Left lung (tissue), 10 donors: Measurements from ENCODE around the gene PGAP1. TPM values are rescaled to one million over a fixed set of nuclear protein-coding genes. Genes with fewer than 3 reads are reported as not detected.

ENCODE experiments used
- ATAC-seq: fragments of 200-7000 bp; cut with Tn5 transposase; one replicate; pipeline ENCODE4 v1.9.1; 2020; ENCODE audit warnings: moderate library complexity
- DNase-seq, 4 donors: peaks; one replicate each; pipeline ENCODE4 v3.0.0-alpha.2; 2013 to 2020
- H3K27ac ChIP-seq, 2 donors: fragments of 200-600 bp; sonication (generic) in 1 of 2; one replicate each; pipeline versions ENCODE4 v1.5.0 to v1.8.0; 2020 to 2021
- H3K27me3 ChIP-seq, 2 donors: fragments of 200-600 bp; sonication (generic) in 1 of 2; one replicate each; pipeline versions ENCODE4 v1.5.0 to v1.8.0; 2020 to 2021
- H3K36me3 ChIP-seq, 2 donors: fragments of 200-600 bp; sonication (generic) in 1 of 2; one replicate each; pipeline versions ENCODE4 v1.5.0 to v1.8.0; 2020 to 2021
- H3K4me1 ChIP-seq, 2 donors: fragments of 200-600 bp; one replicate each; pipeline ENCODE4 v1.8.0; 2021
- H3K4me3 ChIP-seq, 2 donors: fragments of 200-600 bp; sonication (generic) in 1 of 2; one replicate each; pipeline versions ENCODE4 v1.5.0 to v1.8.0; 2020 to 2021; ENCODE audit warnings: mild to moderate bottlenecking in 1 of 2
- H3K9me3 ChIP-seq, 2 donors: fragments of 200-600 bp; sonication (generic) in 1 of 2; one replicate each; pipeline versions ENCODE4 v1.5.0 to v1.8.0; 2020 to 2021
- CTCF ChIP-seq, 2 donors: fragments of 200-600 bp; sonication (generic) in 1 of 2; IDR thresholded peaks; one replicate each; pipeline versions ENCODE4 v1.5.0 to v1.8.0; 2021; ENCODE audit warnings: antibody characterized with exemption in 2 of 2
- intact Hi-C, 2 donors: fragments of 100-400 bp; cut with DNase I; formaldehyde crosslinking; loops; one replicate each; pipeline versions ENCODE4 v1.11.2 to v1.14.2; 2022
- polyA plus RNA-seq, 6 donors: library from polyadenylated mRNA; unstranded; fragments of 120-200 nt; gene quantifications; one replicate each; pipeline ENCODE4 v1.2.1, GENCODE V29; 2013; ENCODE audit not compliant: insufficient read length in 6 of 6
- total RNA-seq, 2 donors: library from RNA; stranded (reverse); fragmentation: NEBNext Ultra II Directional; extraction: Animal tissue kit (Norgen Biotek cat#: 25700); gene quantifications; one replicate each; pipeline ENCODE4 v1.2.1, GENCODE V29; 2021
- donor health status: DM: no; HTN: yes; CAD: no.
- donor health status: DM: no; HTN: no; CAD: no.

Gene PGAP1
- total and polyA plus RNA-seq, 8 donors: 12.1 to 34.6 (median 26.7) TPM

GRCh38 chr2:196854629-196855028 lies 71.9 kb downstream of the PGAP1 start:
- ATAC-seq: no peak
- DNase-seq: no peak
- H3K27ac ChIP-seq: no peak overlapping the region
- TF ChIP-seq CTCF (IDR thresholded peaks at IDR 0.05): no peak
- H3K27me3 ChIP-seq: no peaks in the 10 kb centered on the region
- peaks cover 0 to 13% of the 10 kb centered on the region in 2 donors for H3K9me3 ChIP-seq
- no peaks in the 10 kb centered on the region for H3K4me1 ChIP-seq
- H3K4me3 ChIP-seq: no peak overlapping the region
- no peaks in the 10 kb centered on the region for H3K36me3 ChIP-seq
- intact Hi-C loops: no loop called here

- DNase-seq (no peak), ATAC-seq (no peak)
- Histone ChIP-seq H3K4me1 (no peaks in the 10 kb centered on the region), H3K27me3 (no peaks in the 10 kb centered on the region), H3K36me3 (no peaks in the 10 kb centered on the region), H3K27ac (no peak overlapping the region), H3K9me3 (peaks cover 0 to 1% of the 10 kb centered on the region in 2 donors), H3K4me3 (no peak overlapping the region)
- no peak for TF ChIP-seq CTCF (IDR thresholded peaks at IDR 0.05)
- intact Hi-C loops: no loop called here
These were observed 73.0 kb downstream of the PGAP1 start for GRCh38 chr2:196853301-196854087.

- no peak overlapping the region for H3K27ac ChIP-seq
- intact Hi-C loops: no loop called here
- H3K36me3 ChIP-seq: no peaks in the 10 kb centered on the region
- no peaks in the 10 kb centered on the region for H3K9me3 ChIP-seq
- ATAC-seq: no peak
- no peaks in the 10 kb centered on the region for H3K4me1 ChIP-seq
- no peak overlapping the region for H3K4me3 ChIP-seq
- H3K27me3 ChIP-seq: no peaks in the 10 kb centered on the region
- DNase-seq: no peak
- TF ChIP-seq CTCF (IDR thresholded peaks at IDR 0.05): no peak
These were observed 75.4 kb downstream of the PGAP1 start for GRCh38 chr2:196851088-196851487.

- H3K27me3 ChIP-seq: no peaks in the 10 kb centered on the region
- DNase-seq (peak in 1 of 4 donors; percentile 20), ATAC-seq (peak; percentile 78)
- intact Hi-C loops: no loop called here
- TF ChIP-seq CTCF (IDR thresholded peaks at IDR 0.05): no peak
- no peaks in the 10 kb centered on the region for H3K36me3 ChIP-seq
- no peak overlapping the region for H3K27ac ChIP-seq
- no peaks in the 10 kb centered on the region for H3K4me1 ChIP-seq
- no peaks in the 10 kb centered on the region for H3K9me3 ChIP-seq
- H3K4me3 ChIP-seq: no peak overlapping the region
These were observed 76.6 kb downstream of the PGAP1 start for GRCh38 chr2:196849895-196850294.

- ATAC-seq: no peak
These were observed 80.2 kb downstream of the PGAP1 start for GRCh38 chr2:196846295-196846694.

More at GRCh38 chr2:196846295-196846694, 80.2 kb downstream of the PGAP1 start:
- no peak overlapping the region for H3K27ac ChIP-seq
- peaks cover 0 to 15% of the 10 kb centered on the region in 2 donors for H3K36me3 ChIP-seq
- intact Hi-C loops: no loop called here
- H3K27me3 ChIP-seq: no peaks in the 10 kb centered on the region
- H3K9me3 ChIP-seq: no peaks in the 10 kb centered on the region
- TF ChIP-seq CTCF (IDR thresholded peaks at IDR 0.05): no peak
- H3K4me1 ChIP-seq: no peaks in the 10 kb centered on the region
- H3K4me3 ChIP-seq: no peak overlapping the region
- DNase-seq: no peak
